HG03108 (cell line): ENCODE results near the gene UCHL5.

Experiments used
- ATAC-seq: cut with Tn5 transposase; IDR thresholded peaks from one replicate; pipeline ENCODE4 v1.9.1; 2021; ENCODE audit warnings: moderate library complexity; ENCODE audit not compliant: unreplicated experiment

The UCHL5 gene

DNA sequence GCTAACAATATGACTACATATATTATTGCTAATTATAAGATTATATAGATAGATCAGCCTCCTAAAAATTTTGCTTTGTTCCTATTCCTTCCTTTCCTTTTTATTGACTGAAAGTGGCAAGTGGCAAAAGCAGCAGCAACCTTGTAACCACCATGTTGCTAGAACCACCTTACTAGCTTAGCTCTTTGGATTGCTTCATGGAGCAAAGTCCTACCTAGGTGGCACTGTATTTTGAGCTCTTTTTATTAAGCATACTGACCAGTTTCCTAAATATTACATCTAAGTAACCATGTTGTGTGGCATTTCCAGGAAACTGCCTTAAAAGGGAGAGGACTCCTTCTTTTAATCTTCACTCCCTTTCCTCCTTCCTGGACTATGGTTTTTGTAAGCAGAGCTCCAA, 90.8 kb downstream of the UCHL5 start:
- ATAC-seq: no peak

DNA sequence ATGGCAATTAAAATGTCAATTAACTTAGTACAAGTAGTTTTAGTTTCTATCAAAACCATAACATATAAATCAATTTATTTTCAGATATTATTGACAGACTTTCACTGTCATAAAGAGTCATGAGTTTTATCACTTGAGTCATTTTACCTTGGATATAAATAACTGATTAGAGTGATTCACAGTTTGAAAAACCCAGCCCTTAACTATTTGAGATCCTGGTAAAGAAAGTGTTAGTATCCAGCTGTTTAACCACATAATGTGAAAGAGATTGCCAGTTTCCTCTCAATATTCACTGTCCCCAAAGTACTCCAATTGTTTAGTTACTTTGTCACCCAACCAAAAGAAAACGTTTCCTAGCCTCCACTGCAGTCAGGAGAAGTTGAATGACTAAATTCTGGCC, 91.3 kb downstream of the UCHL5 start:
- ATAC-seq: no peak

DNA sequence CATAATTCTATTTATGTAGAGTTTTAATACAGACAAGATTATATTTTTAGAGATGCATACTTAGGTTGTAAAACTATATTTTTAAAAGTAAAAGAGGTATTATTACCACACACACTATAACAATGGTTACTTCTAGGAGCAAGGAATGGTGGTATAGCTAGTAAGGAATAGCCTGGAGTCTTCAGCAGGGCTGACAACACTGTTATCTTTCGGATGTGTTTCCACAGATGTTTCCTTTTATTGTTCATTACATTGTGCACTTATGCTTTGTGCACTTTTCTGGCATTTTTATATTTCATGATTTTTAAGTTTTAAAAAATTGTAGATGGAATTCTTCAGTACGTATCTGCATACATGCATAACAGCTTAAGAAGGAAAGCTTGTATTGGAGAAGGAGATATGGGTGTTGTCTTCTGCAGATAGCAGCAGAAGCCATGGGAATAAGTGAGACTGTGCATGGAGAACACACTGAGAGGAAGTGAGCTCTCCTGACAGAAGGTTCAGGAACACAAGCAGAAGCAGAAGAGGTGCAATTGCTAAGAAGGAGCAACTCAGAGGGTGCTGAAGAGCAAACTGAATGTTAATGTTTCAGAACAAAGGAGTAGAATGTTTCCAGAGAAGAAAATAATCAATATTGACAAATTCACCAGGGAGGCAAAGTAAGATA, 91.8 kb downstream of the UCHL5 start:
- ATAC-seq: no peak

DNA sequence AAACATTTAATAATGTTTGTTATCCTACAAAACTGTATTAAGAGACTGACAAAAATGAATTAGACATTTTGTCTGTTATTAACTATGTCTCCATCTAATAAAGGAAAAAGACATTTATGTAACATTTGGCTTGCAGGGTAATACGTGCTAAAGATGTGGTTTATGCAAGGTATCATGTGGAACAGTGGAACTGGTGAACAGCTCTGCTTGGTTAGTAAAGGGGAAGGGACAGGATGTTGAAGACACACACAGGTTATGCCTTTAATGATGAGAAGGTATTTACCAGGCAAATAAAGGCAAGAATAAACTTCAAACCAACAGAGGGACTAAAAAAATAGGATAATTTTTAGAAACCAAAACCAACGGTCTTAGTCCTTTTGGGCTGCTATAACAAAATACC, 93.1 kb downstream of the UCHL5 start:
- no peak for ATAC-seq

DNA sequence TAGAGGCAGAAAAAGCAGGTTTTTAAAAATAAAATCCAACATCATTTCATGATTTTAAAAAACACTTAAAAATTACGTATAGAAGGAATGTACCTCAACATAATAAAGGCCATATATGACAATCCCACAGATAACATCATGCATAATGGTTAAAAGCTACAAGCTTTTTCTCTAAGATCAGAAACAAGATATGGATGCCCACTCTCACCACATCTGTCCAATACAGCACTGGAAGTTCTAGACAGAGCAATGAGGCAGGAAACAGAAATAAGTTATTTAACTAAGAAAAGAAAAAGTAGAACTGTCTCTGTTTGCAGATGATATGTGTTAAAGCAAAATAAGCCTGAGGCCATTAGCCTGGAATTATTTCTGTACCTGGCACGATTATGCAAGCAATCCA, 96.3 kb downstream of the UCHL5 start:
- no peak for ATAC-seq
